Measurements from ENCODE around the gene EIF3F.

EIF3F gene, protein sequence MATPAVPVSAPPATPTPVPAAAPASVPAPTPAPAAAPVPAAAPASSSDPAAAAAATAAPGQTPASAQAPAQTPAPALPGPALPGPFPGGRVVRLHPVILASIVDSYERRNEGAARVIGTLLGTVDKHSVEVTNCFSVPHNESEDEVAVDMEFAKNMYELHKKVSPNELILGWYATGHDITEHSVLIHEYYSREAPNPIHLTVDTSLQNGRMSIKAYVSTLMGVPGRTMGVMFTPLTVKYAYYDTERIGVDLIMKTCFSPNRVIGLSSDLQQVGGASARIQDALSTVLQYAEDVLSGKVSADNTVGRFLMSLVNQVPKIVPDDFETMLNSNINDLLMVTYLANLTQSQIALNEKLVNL

GRCh38 chr11:7986768-7987559, at the start of gene EIF3F:
Gene EIF3F (plus strand): TSS chr11:7987337. CDS start chr11:7987353, 16 bp downstream.
- H3K27ac ChIP-seq = peak within 1 kb of the TSS; percentile 64
- peak; percentile 99 for DNase-seq (ENCODE audit: low read depth, low spot score)

DNA sequence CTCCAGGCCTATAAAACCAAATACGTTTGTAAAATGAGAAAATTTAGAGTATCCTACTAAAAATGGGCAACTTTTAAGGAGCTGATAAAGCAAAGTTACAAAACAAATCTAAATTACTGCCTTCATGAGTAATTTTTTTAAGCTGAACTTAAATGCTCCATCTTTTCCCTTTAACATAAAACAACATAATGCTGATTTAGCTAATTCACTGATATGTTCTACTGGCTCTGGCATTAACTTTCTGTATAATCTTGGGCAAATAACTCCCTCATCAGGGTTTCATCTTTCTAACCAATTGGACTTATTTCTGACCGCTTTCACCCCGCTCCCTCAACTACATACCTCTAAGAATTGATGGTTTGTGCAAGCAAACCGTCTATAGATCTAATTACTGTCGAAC, 46.0 kb upstream of the EIF3F start:
- no peak overlapping the region for H3K27ac ChIP-seq
- no peak for DNase-seq (ENCODE audit: low read depth, low spot score)

DNA sequence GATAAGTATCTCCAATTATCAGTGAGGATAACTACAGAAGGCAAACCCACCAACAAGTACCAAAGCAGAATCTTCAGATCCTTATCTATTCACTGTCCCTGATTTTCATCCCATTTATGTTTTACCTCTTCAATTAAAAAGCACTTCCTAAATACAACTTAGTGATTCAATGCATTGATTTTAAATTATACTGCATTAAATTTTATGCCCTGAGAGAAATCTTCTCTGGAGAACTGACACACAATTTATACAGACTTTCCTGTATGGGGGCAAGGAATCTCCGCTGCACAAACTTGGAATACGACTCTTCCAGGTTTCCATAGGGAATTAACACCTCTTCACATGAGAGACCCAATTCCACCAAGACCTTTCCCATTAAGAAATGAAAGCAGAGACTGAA, 45.5 kb upstream of the EIF3F start, which contains the start of gene OR10A3:
TSS of gene OR10A3 (minus strand) at position 101 of the 400 bp plus-strand sequence. CDS start 2,188 bp downstream, outside the sequence.
- no peak within 1 kb of the TSS for H3K27ac ChIP-seq
- no peak for DNase-seq (ENCODE audit: low read depth, low spot score)

- H3K27ac ChIP-seq = no peak overlapping the region
- DNase-seq (ENCODE audit: low read depth, low spot score) = no peak
Observed at GRCh38 chr11:7944123-7944522, 43.0 kb upstream of the EIF3F start.

DNA sequence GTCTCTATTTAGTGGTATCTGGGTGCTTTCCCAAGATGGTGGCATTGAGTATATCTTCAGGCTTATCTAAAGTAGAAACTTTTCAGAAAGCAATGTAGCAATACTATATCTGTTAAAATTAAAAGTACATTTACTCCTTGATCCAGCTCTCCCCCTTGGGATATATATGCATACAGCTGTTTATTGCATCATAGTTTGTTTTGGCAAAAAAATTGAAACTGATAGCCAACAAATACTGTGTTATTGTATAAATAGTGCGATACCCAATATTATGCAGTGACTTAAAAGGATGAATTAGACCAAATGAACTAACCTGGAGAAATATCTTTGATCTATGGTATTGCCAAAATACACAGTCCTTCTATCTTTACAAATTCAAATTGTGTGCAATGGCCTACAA, 37.2 kb upstream of the EIF3F start:
- DNase-seq (ENCODE audit: low read depth, low spot score) = no peak
- no peak overlapping the region for H3K27ac ChIP-seq

DNA sequence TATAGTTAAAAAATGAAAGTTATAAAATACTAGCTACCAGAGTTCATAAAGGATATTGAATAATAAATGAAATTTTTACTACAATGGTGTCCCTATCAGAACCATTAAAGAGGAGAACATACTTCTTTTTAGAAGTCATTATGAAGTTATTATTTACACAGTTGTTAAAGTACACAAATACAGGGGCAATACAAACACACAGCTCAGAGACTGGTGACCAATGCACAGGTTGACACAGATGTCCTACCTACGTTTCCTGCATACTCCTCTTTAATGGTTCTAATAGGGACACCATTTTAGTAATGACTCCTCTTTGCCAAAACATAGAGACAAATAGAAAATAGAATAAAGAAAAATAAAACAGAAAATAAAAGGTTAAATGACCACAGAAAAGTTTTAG, 31.9 kb upstream of the EIF3F start:
- DNase-seq (ENCODE audit: low read depth, low spot score) = no peak
- H3K27ac ChIP-seq = no peak overlapping the region

- no peak for DNase-seq (ENCODE audit: low read depth, low spot score)
- H3K27ac ChIP-seq = peak overlapping the region; percentile 90
Observed at GRCh38 chr11:7964261-7964660, 22.9 kb upstream of the EIF3F start.

DNA sequence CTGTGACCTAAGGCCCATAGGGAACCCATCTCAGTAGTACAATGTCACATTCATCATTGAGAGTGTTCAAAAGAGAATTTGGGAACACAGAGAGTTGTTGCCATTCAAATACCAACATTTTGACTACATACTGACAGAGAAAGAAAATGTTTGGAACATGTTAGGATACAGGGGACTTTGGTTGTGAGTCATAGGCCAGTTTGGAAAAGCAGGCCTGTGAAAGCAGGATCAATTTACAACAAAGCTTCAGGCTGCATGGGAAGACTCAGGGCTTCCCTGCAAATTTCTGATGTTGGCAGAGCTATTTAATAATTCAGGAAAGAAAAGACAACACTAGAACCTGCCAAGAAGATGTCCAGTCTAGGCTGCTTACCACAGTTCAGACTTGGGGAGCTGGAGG, 22.3 kb upstream of the EIF3F start:
- H3K27ac ChIP-seq = peak overlapping the region; percentile 90
- no peak for DNase-seq (ENCODE audit: low read depth, low spot score)

DNA sequence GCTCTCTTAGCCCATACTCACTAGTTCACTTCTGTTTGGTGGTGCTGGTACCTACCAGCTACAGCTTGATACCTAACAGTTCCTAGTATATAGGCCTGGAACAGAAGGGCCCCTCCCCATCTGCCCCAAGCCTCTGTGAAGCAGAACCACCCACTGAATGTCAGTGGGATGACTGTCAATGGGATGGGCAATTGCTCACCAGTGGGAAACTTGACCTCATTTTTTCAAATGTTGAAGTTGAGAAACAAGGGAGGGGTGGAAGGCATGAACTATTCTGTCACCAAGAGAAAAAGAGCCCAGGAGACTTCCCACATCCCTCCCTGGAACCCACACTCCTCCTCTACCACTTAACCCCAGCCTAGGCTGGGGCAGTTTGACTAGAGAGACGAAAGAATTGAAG, 21.8 kb upstream of the EIF3F start, which contains the start of gene NLRP10:
TSS of gene NLRP10 (minus strand) at position 62 of the 400 bp plus-strand sequence. CDS start 1,952 bp downstream, outside the sequence.
- peak; percentile 75 for DNase-seq (ENCODE audit: low read depth, low spot score)
- peak within 1 kb of the TSS; percentile 90 for H3K27ac ChIP-seq

DNA sequence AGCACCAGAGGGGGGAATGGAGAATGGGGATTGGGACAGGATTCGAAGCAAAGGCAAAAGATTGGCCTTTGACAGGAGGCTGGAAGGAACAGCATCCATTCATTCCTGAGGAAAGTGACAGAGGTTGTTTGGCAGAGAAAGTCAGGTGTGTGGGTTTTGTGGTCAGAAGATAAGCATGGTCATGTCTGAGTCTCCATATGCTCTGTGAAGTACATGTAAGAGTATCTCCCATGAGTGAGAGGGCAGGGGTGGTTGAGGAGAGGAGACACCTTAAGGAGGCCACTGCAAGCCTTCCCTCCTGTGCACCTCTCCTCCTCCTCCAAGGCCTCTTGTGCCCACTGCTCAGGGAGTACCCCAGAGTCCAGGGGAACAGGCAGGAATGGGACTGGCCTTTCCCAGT, 20.0 kb upstream of the EIF3F start:
- DNase-seq (ENCODE audit: low read depth, low spot score) = peak; percentile 51
- H3K27ac ChIP-seq = peak overlapping the region; percentile 90

GRCh38 chr11:7967826-7968225, 19.3 kb upstream of the EIF3F start:
- no peak for DNase-seq (ENCODE audit: low read depth, low spot score)
- peak overlapping the region; percentile 90 for H3K27ac ChIP-seq

GRCh38 chr11:7968686-7969085, 18.5 kb upstream of the EIF3F start:
- no peak for DNase-seq (ENCODE audit: low read depth, low spot score)
- no peak overlapping the region for H3K27ac ChIP-seq

GRCh38 chr11:7969756-7970646, 17.1 kb upstream of the EIF3F start:
- no peak for DNase-seq (ENCODE audit: low read depth, low spot score)
- H3K27ac ChIP-seq = no peak overlapping the region

- peak overlapping the region; percentile 95 for H3K27ac ChIP-seq
- DNase-seq (ENCODE audit: low read depth, low spot score) = no peak
Observed at GRCh38 chr11:7971846-7972245, 15.3 kb upstream of the EIF3F start.

DNA sequence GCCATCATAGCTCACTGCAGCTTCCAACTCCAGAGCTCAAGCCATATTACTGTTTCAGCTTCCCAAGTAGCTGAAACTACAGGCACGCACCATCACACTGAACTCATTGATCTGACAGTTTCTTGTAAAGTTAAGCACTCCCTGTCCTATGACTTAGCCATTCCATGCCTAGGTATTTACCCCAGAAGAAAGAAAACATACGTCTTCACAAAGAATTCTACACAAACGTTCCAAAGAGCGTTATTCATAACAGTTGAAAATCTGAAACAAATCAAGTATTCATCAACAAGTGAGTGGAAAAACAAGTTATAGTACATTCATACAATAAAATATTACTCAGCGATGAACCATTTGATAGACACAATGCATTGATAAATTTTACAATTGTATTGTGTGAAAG, 14.1 kb upstream of the EIF3F start:
- peak overlapping the region; percentile 95 for H3K27ac ChIP-seq
- peak; percentile 66 for DNase-seq (ENCODE audit: low read depth, low spot score)

GRCh38 chr11:7974668-7975067, 12.5 kb upstream of the EIF3F start:
- H3K27ac ChIP-seq = peak overlapping the region; percentile 95
- no peak for DNase-seq (ENCODE audit: low read depth, low spot score)

- no peak for DNase-seq (ENCODE audit: low read depth, low spot score)
- peak overlapping the region; percentile 95 for H3K27ac ChIP-seq
Observed at GRCh38 chr11:7977232-7977917, 9.8 kb upstream of the EIF3F start.

DNA sequence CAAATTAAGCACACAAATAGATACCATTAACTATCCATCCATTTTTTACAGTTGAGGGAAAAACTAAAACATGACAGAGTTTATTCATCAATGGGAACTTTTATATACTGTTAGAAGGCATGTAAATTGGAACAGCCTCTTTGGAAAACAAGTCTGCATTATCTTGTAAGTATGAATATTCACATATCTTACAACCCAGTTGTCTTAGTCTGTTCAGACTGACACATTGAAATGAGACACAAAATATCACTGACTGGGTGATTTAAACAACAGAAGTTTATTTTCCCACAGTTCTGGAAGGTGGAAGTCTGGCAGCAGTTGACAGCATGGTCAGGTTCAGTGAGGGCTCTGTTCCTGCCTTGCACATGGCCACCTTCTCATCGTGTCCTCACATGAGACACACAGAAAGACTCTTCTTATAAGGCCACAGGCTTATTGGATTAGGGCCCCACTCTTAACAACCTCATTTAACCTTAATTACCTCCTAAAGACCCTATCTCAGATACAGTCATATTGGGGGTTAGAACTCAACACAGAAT, 5.4 kb upstream of the EIF3F start:
- DNase-seq (ENCODE audit: low read depth, low spot score) = no peak
- no peak overlapping the region for H3K27ac ChIP-seq

DNA sequence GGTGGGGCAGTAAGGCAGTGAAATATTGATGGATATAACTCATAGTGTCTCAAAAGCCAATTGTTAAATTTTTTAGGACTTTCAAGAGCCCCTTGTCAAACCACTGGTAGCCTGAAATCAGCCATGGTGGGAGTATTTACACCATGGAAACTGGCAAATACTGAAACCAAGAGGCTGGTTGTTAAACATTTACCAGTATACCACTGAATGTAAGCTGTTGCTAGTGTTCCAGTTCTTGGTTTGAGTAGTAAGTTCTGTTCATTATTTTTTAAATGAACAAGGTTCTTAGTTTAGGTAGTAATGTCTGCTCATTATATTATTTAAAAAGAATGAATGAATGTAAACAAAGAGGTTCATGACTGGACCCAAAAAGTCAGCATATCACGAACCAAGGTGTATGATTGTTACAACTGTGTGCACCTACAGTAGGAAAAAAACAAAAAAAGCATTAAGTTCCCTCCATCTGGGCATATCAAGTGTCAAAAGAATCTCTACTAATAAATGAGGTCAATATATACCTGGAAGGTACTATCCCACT, 4.5 kb upstream of the EIF3F start:
- H3K27ac ChIP-seq = no peak overlapping the region
- DNase-seq (ENCODE audit: low read depth, low spot score) = no peak

All from epithelial cell of prostate (primary cell).